ENCODE results near the gene COX6A2.

COX6A2 gene

GRCh38 chr16:31413943-31414342 lies 14.2 kb downstream of the COX6A2 start:
- TF ChIP-seq CTCF (IDR thresholded peaks at IDR 0.05): no peak
- no peak for DNase-seq (ENCODE audit: low spot score)
- H3K4me3 ChIP-seq: no peak overlapping the region
- H3K27ac ChIP-seq: no peak overlapping the region

GRCh38 chr16:31413381-31413780 lies 14.8 kb downstream of the COX6A2 start:
- DNase-seq (ENCODE audit: low spot score): no peak
- TF ChIP-seq CTCF (IDR thresholded peaks at IDR 0.05): no peak

DNA sequence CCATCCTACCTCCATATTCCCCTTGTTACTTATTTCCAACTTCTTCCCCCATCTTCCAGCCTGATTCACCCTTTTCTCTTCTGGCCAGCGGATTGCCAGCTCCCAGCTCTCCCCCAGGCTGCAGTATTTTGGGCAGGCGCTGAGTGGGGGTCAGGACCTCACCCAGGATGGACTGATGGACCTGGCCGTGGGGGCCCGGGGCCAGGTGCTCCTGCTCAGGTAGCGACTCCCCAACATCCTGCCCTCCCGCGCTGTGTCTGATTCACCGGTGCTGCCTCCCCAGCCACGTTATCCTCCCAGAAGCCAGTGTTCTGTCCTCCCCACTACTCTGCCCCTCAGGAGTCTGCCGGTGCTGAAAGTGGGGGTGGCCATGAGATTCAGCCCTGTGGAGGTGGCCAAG lies 15.4 kb downstream of the COX6A2 start:
- TF ChIP-seq CTCF (IDR thresholded peaks at IDR 0.05): no peak
- H3K4me3 ChIP-seq: no peak overlapping the region
- no peak for DNase-seq (ENCODE audit: low spot score)
- no peak overlapping the region for H3K27ac ChIP-seq

More at GRCh38 chr16:31413381-31413780, 14.8 kb downstream of the COX6A2 start:
- Histone ChIP-seq H3K4me3 (no peak overlapping the region), H3K27ac (no peak overlapping the region)

DNA sequence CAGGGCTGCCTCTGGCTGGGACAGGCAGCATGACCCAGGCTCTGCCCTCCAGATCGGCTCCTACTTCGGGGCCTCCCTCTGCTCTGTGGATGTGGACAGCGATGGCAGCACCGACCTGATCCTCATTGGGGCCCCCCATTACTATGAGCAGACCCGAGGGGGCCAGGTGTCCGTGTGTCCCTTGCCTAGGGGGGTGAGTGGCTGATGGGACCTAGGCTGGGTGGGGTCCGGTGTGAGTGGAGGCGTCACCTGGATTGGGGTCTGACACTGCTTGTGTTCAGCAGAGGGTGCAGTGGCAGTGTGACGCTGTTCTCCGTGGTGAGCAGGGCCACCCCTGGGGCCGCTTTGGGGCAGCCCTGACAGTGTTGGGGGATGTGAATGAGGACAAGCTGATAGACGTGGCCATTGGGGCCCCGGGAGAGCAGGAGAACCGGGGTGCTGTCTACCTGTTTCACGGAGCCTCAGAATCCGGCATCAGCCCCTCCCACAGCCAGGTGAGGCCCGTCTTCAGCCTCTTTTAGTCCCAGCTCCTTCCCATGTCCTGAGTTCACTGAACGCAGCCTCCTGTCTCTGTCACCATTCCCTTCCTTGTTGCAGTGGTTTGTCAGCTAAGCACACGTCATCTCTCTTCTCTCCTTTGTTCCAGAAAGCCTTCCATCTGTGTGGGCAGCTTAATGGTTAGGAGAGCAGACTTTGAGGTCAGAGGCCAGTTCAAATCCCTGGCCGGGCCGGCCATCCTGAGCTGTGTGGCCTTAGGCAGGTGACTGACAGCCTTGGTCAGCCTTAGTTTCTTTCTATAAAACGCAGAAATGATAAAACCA lies 16.9 kb downstream of the COX6A2 start:
- no peak for DNase-seq (ENCODE audit: low spot score)
- H3K27ac ChIP-seq: no peak overlapping the region
- no peak for TF ChIP-seq CTCF (IDR thresholded peaks at IDR 0.05)
- H3K4me3 ChIP-seq: no peak overlapping the region

GRCh38 chr16:31410082-31410481 lies 18.1 kb downstream of the COX6A2 start:
- no peak for TF ChIP-seq CTCF (IDR thresholded peaks at IDR 0.05)
- Histone ChIP-seq H3K27ac (no peak overlapping the region), H3K4me3 (no peak overlapping the region)
- no peak for DNase-seq (ENCODE audit: low spot score)

DNA sequence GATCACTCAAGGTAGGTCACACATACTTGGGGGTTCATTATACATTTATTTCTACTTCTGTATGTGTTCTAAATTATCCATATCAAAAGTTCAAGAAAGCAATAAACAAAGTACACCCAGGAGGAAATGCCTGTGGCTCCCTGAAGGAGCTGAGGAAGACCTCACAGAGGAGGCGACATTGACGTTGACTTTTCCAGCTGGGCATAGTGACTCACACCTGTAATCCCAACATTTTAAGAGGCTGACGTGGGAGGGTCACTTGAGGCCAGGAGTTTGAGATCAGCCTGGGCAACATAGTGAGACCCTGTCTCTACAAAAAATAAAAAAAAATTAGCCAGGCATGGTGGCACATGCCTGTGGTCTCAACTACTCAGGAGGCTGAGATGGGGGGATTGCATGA lies 18.7 kb downstream of the COX6A2 start:
- no peak overlapping the region for H3K27ac ChIP-seq
- H3K4me3 ChIP-seq: no peak overlapping the region
- no peak for DNase-seq (ENCODE audit: low spot score)
- no peak for TF ChIP-seq CTCF (IDR thresholded peaks at IDR 0.05)

DNA sequence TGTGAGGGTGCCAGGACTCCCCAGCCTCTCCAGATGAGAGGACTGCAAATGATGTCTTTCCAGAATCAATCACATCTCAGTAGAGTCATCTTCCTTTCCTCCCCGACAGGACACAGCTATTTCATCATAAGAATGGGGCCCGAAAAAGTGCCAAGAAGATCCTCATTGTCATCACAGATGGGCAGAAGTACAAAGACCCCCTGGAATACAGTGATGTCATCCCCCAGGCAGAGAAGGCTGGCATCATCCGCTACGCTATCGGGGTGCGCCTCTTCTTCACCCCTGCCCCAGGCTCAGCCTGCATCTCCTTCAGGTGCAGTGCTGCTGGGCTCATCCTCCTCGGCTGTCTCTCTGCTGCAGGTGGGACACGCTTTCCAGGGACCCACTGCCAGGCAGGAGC lies 20.8 kb downstream of the COX6A2 start:
- Histone ChIP-seq H3K4me3 (no peak overlapping the region), H3K27ac (no peak overlapping the region)
- TF ChIP-seq CTCF (IDR thresholded peaks at IDR 0.05): no peak
- DNase-seq (ENCODE audit: low spot score): no peak

All from coronary artery (tissue), 2 donors.